CD4-positive, alpha-beta T cell treated with Interleukin-21 for 1 hour (primary cell): Measurements from ENCODE around the gene PRKCE.

Experiments used
- DNase-seq: peaks from one replicate; pipeline ENCODE4 v3.0.0-alpha.2; 2020

Gene PRKCE

DNA sequence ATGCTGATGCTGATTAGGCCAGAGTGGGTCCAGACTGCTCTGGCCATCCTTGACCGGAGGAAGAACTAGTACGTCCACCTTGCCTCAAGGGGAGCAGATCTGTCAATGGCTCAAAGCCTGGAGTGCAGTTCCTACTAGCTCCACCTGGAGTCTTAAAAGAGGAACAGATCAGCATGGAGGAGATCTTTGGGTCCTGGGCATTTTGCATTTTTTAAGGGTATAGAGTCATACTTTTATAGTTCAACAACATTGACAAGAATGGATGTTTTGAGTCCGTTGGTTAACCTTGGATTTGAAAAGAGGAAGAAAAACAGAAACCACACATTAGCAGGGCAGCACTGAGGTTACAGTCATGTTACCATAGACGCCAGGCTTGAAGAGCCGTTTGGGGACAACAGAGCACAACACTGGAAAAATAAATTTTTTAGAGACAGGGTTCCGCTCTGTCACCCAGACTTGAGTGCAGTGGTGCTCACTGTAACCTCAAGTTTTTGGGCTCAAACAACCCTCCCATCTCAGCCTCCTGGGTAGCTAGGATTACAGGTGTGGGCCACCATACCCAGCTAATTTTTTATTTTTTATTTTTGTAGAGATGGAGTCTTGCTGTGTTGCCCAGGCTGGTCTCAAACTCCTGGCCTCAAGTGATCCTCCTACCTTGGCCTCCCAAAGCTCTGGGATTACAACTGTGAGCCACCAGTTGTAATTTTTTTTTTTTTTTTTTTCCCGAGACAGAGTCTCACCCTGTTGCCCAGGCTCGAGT, 78.5 kb downstream of the PRKCE start:
- peak; percentile 11 for DNase-seq

DNA sequence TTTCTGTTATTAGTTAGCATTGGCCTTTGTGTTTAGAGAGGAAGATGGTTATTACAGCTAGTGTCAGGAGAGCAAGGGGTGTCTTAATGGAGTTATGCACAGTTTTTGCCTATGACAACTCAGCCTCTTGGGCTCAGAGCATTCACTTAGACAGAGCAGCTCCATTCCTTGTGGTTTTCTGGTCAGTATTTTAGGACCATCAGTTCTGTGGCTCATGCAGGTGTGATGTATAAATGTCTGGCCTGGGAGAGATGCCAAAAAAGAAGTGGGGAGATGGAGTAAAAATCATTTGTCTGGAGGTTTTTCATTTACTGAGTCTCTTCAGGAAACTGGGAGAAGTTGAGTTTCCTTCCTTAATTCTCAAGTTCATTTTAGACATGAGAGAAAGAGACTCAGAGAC, 79.7 kb downstream of the PRKCE start:
- DNase-seq, result no peak

GRCh38 chr2:45732436-45732835, 81.0 kb downstream of the PRKCE start:
- no peak for DNase-seq

GRCh38 chr2:45732946-45733345, 81.5 kb downstream of the PRKCE start:
- no peak for DNase-seq

DNA sequence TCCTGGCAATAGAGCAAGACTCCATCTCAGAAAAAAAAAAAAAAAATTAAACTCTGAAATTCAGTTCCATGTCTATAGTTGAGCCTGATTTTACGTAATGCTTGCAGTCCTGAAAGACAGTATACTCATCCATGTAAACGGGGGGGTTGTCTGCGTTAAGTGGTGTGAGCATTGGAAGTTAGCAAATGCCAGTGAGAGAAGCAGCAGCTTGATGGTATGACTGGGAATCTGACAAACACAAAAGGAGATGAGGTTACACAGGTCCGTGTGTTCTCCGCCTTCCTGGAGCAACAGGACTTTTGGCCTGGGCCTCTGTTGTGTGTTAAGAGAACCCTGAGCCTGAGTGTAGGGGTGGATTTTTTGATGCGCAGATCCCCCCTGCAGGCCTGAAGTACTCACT, 82.9 kb downstream of the PRKCE start:
- DNase-seq, result no peak

- no peak for DNase-seq
These were observed 83.5 kb downstream of the PRKCE start for GRCh38 chr2:45734952-45735351.

DNA sequence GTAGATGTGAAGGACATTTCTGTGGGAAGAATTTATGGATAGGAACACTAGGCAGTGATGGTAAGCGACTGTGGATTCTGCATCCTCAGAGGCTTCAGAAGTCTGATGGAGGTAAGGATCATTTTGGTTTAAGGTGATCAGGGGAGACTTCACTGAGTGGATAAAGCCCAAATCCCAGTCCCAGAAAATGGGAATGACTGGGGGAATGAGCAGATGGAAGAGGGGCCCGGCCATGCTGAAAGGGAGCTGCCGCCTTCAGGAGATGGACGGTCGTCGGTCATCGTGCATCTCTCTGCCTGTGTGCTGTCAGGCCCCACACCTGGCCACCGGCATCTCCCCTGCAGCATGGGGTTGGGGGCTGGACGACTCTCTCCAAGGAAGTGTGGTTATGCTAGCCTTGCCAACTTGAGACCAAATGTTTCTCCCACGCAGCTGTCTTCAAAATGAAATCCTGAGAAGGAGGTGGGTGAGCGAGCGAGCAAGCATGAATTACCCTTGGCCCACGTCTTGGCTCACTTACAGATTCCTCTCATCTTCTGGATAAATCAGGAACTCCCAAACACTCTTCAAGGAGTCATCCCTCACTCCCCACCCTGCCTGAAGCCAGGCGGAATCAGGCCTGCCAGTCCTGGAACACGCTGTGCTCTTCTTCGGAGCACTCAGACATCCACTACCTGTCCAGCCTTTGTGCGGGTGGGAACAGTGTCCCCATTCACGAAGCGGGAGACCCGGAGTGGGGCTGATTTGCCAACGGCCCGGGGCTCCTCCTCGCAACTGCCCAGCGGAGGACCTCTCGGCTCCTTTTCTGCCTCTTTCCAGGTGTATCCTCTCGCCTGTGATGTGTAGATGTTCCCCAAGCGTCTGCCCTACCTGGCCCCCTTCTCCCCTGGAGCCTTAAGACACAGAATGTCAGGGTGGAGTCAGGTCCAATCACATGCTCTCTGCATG, 85.6 kb downstream of the PRKCE start:
- DNase-seq, result no peak

- DNase-seq, result no peak
These were observed 88.5 kb downstream of the PRKCE start for GRCh38 chr2:45739796-45740485.

DNA sequence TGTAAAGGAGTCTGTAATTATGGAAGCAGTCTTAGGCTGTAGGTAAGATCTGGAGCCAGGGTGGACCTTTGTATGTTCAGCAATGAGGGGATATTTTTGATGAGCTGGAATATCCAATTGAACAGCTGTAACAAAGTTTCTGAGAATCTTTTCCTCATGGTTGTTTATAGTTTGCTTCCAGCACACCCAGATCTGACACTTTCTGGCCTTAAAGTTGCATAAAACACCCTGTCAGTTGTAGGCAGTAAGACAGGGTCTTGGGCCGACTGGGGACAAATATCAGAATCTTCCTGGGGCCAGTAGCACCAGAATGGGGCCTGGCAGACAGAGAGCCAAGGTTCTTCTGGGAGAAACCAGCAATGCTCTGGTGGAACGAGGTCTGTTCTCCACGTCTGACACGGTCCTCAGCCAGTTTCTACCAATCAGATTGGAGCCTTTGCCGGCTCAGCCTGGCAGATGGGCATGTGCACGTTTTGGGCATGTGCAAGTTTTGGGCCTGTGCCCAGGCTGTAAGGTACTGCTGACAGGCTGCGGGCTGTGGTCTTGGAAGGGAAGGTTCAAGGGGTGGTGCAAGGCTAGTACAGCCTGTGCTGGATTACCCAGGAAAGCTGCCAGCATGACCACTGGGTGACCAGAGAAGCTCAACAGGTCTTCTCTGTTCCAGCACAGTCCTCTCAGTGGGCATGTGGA, 89.8 kb downstream of the PRKCE start:
- DNase-seq, result no peak

DNA sequence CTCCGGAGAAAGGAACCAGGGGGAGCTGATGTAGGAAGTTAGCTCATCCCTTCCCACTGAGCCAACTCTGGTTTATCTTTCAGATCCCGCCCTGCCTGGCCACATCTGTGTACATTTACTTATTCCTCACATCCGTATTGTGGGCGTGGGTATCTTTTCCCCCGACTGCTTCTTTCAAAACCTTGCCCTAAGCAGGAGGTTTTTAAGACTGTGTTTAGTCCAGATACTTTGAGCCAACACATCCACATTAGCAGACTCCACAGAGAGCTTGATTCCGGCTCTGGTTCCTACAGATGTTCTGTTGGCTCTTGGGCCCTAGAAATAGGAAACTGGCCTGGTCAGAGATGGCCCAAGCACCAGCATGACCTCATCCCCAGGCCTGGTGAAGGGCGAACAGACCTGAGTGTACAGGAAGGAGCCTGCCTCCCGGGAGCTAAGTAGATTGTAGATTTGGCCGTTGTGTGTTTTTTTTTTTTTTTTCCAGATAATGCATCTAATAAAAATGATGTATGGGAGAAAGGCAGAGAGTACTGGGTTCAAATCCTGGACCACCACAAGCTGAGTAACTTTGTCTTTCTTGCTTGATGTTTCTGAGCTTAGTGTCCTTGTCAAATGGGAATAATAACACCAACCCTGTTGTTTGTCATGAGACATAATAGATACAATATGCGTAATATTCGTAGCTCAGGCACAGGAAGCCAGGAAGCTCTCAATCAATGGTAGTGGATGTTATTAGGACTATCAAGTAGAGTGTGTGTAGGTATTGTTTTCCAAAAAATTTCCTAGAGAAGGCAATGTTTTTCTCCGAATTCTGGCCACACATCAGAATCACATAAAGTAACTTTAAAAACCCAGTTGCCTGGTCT, 92.3 kb downstream of the PRKCE start:
- DNase-seq, result no peak

DNA sequence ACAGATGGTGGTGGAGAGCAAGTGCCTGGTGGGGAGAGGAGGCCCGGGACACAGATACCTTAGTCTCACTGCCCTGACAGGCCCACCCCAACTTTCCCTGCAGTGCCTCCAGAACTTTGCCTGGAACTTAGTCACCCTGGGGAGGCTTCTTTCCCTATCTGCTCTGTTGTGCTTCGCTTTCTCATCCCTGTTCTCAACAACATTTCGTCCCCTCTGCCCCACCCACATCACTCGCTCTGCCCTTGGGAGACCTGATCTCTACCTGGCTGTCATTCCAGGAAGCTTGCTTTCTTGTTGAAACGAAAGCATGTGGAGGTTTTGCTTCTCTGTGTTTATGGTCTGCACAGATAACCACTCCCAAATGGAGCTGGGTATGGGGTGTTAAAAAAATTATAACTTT, 93.8 kb downstream of the PRKCE start:
- DNase-seq, result no peak

DNA sequence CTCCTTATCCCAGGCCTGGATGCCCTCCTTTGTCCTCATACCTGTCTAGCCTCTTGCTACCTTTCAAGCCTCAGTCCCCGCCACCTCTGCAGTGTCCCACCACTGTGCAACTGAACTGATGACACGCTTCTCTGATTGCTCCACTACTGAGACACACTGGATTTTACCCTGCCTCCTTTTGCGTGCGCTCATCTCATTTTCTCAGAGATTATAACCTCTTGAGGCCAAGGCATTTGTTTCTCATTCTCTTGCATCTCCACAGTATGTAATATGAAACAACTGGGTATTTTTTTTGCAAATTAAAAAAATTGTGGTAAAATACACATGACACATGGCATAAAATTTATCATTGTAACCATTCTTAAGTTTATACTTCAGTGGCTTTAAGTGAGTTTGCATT, 95.4 kb downstream of the PRKCE start:
- no peak for DNase-seq

DNA sequence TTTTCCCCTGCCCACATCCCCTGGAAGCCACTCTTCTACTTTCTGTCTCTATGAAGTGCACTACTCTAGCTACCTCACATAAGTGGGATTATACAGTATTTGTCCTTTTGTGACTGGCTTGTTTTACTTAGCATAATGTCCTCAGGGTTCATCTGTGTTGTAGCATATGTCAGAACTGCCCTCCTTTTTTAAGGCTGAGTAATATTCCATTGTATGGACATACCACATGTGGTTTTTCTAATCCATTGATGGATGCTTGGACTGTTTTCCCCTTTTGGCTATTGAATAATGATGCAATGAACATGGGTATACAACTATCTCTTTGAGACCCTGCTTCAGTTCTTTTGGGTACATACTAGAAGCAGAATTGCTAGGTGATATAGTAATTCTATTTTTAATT, 95.9 kb downstream of the PRKCE start:
- DNase-seq, result no peak

- no peak for DNase-seq
These were observed 96.8 kb downstream of the PRKCE start for GRCh38 chr2:45748239-45748638.

- DNase-seq, result no peak
These were observed 98.5 kb downstream of the PRKCE start for GRCh38 chr2:45750001-45750400.

GRCh38 chr2:45750484-45750883, 99.0 kb downstream of the PRKCE start:
- no peak for DNase-seq

GRCh38 chr2:45753381-45753780, 101.9 kb downstream of the PRKCE start:
- no peak for DNase-seq

DNA sequence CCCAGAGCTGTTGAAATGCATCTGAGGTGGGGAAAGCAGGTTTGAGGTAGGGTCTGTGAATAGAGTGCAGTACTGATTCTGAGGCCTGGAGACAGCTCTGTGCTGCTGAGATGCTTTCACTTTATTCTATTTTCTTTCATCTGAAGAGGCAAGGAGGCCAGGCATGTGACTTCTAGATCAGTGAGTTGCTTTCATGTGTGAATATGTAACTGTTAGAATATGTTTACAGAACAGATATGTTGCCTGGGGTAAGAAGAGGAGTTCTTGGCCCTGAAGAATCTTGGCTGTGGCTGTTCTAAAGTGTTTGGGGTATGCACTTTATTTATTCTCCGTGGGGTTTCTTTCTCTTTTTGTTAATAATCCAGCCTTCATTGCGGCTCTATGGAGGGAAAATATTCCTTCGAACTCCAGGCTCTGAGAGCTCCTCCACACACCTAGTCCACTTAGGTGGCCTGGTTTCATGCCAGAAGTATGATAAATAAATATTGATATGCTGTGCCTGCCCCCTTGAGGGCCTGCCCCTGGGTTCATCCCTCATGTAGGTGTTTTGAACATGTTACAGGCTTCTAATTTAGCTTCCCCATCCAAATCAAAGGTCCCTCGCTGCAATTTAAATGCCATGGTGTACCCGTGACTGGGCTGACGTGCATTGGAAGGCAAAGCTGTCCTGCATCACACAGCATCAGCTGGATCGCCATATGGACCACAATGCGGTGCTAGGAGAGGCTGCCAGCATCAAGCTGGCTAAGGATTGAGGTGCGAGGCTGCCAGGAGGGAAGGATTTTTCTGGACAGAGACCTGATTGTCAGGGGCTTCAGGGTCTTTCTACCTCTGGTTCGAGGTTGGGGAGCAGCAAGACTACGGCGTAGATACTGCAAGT, 102.9 kb downstream of the PRKCE start:
- no peak for DNase-seq

DNA sequence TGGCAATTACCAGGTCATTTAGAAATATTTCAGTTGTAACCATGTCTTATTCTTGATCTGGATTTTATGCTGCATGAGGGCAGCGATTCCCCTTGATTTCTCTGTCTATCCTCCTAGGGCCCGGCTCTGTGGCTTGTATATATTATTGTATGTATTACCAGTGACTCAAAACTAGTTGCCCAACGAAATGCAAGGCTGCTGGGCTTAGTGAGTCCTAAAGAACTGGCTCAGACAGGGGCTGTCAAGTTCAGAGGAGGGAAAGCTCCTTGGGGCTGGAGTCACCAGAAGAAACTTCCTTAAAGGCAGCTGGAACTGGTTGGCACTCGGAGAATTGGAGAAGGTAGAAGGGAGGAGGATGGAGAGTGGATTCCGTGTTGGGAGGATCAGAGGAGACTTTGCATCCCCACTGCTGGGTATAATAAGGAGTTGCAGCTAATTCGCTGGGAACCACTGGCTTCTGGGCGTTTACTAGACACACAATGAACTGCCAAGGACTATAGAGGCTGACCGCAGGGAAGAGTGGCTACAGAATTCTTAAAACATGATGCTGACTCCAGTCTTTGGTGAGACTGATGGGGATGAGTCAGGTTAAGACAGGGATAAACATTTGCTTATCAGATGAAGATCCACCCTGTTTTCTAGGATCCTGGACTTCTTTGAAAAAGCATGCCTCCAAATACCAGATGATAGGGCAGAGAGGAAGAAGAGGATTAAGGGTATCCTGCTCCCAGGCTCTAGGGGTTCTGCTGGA, 104.3 kb downstream of the PRKCE start:
- no peak for DNase-seq

DNA sequence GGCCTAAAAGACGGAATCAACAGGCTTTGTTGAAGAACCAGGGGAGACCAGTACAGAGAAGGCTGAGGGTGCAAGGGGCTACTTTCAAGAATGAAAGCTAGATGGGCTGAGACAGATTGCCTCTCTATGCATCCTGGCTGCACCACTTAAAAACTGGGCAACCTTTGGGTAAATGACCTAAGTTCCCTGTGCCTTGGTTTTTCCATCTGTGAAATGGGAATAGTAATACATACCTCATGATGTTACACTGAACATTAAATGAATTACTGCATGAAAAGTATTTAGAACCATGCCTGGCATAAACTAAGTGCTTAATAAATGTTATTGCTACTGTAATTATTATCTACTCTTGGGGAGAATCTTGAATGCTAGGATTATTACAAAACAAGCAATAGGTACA, 106.5 kb downstream of the PRKCE start:
- no peak for DNase-seq
